SIG-M5 treated with dmso at 0.1 percent for 504 hours (cell line): ENCODE measurements around the gene HEATR5A.

Experiments
- DNase-seq: peaks from one replicate; lab custom pipeline; 2025; ENCODE audit not compliant: unreplicated experiment; lab: John Stamatoyannopoulos, UW

Gene HEATR5A

GRCh38 chr14:31426663-31427062 lies 6.3 kb upstream of the HEATR5A start:
- DNase-seq, result no peak

GRCh38 chr14:31425905-31426304 lies 5.6 kb upstream of the HEATR5A start:
- DNase-seq, result no peak

GRCh38 chr14:31421200-31421599 lies 850 bp upstream of the HEATR5A start:
- DNase-seq, result no peak

- no peak for DNase-seq
Measured at GRCh38 chr14:31419967-31420318, 407 bp downstream of the HEATR5A start.

- DNase-seq, result peak; percentile 22
Measured at GRCh38 chr14:31419179-31419966, 977 bp downstream of the HEATR5A start.

GRCh38 chr14:31418440-31418839 lies 1.9 kb downstream of the HEATR5A start:
- peak; percentile 8 for DNase-seq

- no peak for DNase-seq
Measured at GRCh38 chr14:31414190-31414833, 6.0 kb downstream of the HEATR5A start.

- DNase-seq, result no peak
Measured at GRCh38 chr14:31411218-31411727, 9.1 kb downstream of the HEATR5A start.

GRCh38 chr14:31410048-31410650 lies 10.2 kb downstream of the HEATR5A start:
- DNase-seq, result peak; percentile 82

- DNase-seq, result no peak
Measured at GRCh38 chr14:31408421-31408820, 11.9 kb downstream of the HEATR5A start.

GRCh38 chr14:31405599-31406232 lies 14.6 kb downstream of the HEATR5A start:
- no peak for DNase-seq

- DNase-seq, result no peak
Measured at GRCh38 chr14:31405106-31405505, 15.2 kb downstream of the HEATR5A start.

GRCh38 chr14:31403707-31404106 lies 16.6 kb downstream of the HEATR5A start:
- no peak for DNase-seq

GRCh38 chr14:31402764-31403439 lies 17.4 kb downstream of the HEATR5A start:
- DNase-seq, result no peak

GRCh38 chr14:31401369-31401932 lies 18.9 kb downstream of the HEATR5A start:
- DNase-seq, result no peak

- no peak for DNase-seq
Measured at GRCh38 chr14:31400031-31400638, 20.2 kb downstream of the HEATR5A start.

- DNase-seq, result no peak
Measured at GRCh38 chr14:31395572-31396205, 24.7 kb downstream of the HEATR5A start.

GRCh38 chr14:31395119-31395518 lies 25.2 kb downstream of the HEATR5A start:
- no peak for DNase-seq

- no peak for DNase-seq
Measured at GRCh38 chr14:31391977-31392503, 28.3 kb downstream of the HEATR5A start.

GRCh38 chr14:31391473-31391872 lies 28.9 kb downstream of the HEATR5A start:
- no peak for DNase-seq
